Keratinocyte (primary cell): ENCODE results near the gene AP4S1. TPM values are rescaled to one million over a fixed set of nuclear protein-coding genes. Genes with fewer than 3 reads are reported as not detected.

ENCODE experiments used
- DNase-seq: peaks from one replicate; pipeline ENCODE4 v3.0.0-alpha.2; 2011; ENCODE audit warnings: low read depth, missing footprints, low spot score
- FAIRE-seq: peaks from 2 replicates; lab custom pipeline; 2011; peaks lifted over from hg19 to GRCh38; lab: Jason Lieb, UNC
- H2AFZ ChIP-seq: 2 replicates; pipeline ENCODE4 v1.6.0; 2012; ENCODE audit warnings: low read length, control low read depth, inconsistent platforms; ENCODE audit not compliant: control insufficient read depth
- H3K27ac ChIP-seq: 2 replicates; pipeline ENCODE4 v1.5.1; 2011; ENCODE audit warnings: low read length; ENCODE audit not compliant: control insufficient read depth, insufficient read depth
- H3K27me3 ChIP-seq: 3 replicates; pipeline ENCODE4 v1.6.0; 2011; ENCODE audit warnings: low read length; ENCODE audit not compliant: control insufficient read depth, insufficient read depth; ENCODE audit errors: extremely low read depth
- H3K36me3 ChIP-seq, 2 experiments: 2 replicates in 1 of 2; 3 replicates in 1 of 2; pipeline ENCODE4 v1.5.1; 2011; ENCODE audit warnings: low read length in 2 of 2, mild to moderate bottlenecking in 1 of 2; ENCODE audit not compliant: control insufficient read depth in 2 of 2, insufficient read depth in 2 of 2; ENCODE audit errors: extremely low read depth in 1 of 2
- H3K4me1 ChIP-seq: 3 replicates; pipeline ENCODE4 v1.5.1; 2011; ENCODE audit warnings: low read length; ENCODE audit not compliant: control insufficient read depth, insufficient read depth; ENCODE audit errors: extremely low read depth
- H3K4me2 ChIP-seq: 3 replicates; pipeline ENCODE4 v1.6.0; 2011; ENCODE audit warnings: low read depth, low read length; ENCODE audit not compliant: control insufficient read depth, insufficient read depth; ENCODE audit errors: extremely low read depth
- H3K4me3 ChIP-seq, 3 experiments: fragments of 200-600 bp in 1 of 3; sonication (generic) in 1 of 3; 2 replicates in 2 of 3; 3 replicates in 1 of 3; pipeline ENCODE4 v1.5.1; 2011 to 2016; ENCODE audit warnings: low read length in 3 of 3, mild to moderate bottlenecking in 3 of 3, control low read depth in 2 of 3, inconsistent platforms in 1 of 3, low read depth in 1 of 3, mixed read lengths in 1 of 3, mixed run types in 1 of 3, moderate library complexity in 1 of 3; ENCODE audit not compliant: control insufficient read depth in 2 of 3, insufficient read depth in 2 of 3; ENCODE audit errors: extremely low read depth in 1 of 3
- H3K79me2 ChIP-seq: 2 replicates; pipeline ENCODE4 v1.6.0; 2012; ENCODE audit warnings: low read length; ENCODE audit not compliant: control insufficient read depth, insufficient read depth
- H3K9ac ChIP-seq: 3 replicates; pipeline ENCODE4 v1.6.0; 2011; ENCODE audit warnings: low read length; ENCODE audit not compliant: control insufficient read depth, insufficient read depth; ENCODE audit errors: extremely low read depth
- H3K9me1 ChIP-seq: 3 replicates; pipeline ENCODE4 v1.6.0; 2011; ENCODE audit warnings: low read length; ENCODE audit not compliant: control insufficient read depth, insufficient read depth; ENCODE audit errors: extremely low read depth
- H3K9me3 ChIP-seq: 2 replicates; pipeline ENCODE4 v1.5.1; 2012; ENCODE audit warnings: low read depth, low read length; ENCODE audit not compliant: control insufficient read depth
- H4K20me1 ChIP-seq: 3 replicates; pipeline ENCODE4 v1.6.0; 2011; ENCODE audit warnings: low read length; ENCODE audit not compliant: control insufficient read depth, insufficient read depth; ENCODE audit errors: extremely low read depth
- CTCF ChIP-seq, 3 experiments: IDR thresholded peaks in 1 of 3; conservative IDR thresholded peaks in 1 of 3; optimal IDR thresholded peaks in 1 of 3; 2 replicates in 2 of 3; 3 replicates in 1 of 3; pipeline versions ENCODE3 to v1.5.1; 2011; ENCODE audit warnings: low read length in 3 of 3, mild to moderate bottlenecking in 3 of 3, moderate library complexity in 2 of 3, control low read depth in 1 of 3, inconsistent platforms in 1 of 3; ENCODE audit not compliant: insufficient read depth in 2 of 3; ENCODE audit errors: extremely low read depth in 1 of 3
- EZH2 ChIP-seq: IDR thresholded peaks from one replicate; pipeline ENCODE4 v1.6.1; 2012; ENCODE audit warnings: inconsistent platforms, mild to moderate bottlenecking, low read length, moderate library complexity
- dilution Hi-C: fragments of 300-500 bp; cut with MboI; formaldehyde crosslinking; loops from one replicate; pipeline ENCODE4 v1.7.0; 2020; ENCODE audit warnings: low sequenced_read_pairs; ENCODE audit not compliant: extremely low pct_ligation_motif_present
- polyA plus RNA-seq, 5 experiments: library from polyadenylated mRNA; depleted of rRNA in 3 of 5; stranded (reverse) in 3 of 5; stranded (forward) in 1 of 5; unstranded in 1 of 5; fragments of >200 nt; gene quantifications; 1 replicate in 1 of 5; 2 replicates in 3 of 5; 3 replicates in 1 of 5; pipeline versions ENCODE4 v1.2.1 to v1.2.3, GENCODE V29; 2011 to 2012; ENCODE audit warnings: missing spikeins in 2 of 5, low read depth in 1 of 5, low replicate concordance in 1 of 5

The AP4S1 gene
- polyA plus RNA-seq, 1 donor (not counting 4 experiments of a cell fraction or from before 2014, with no cell fraction given), result 6.2 TPM

- Histone ChIP-seq H2AFZ (no peak overlapping the region), H3K36me3 (peaks cover 0 to 4% of the 10 kb centered on the region in 2 experiments), H4K20me1 (peaks cover 16% of the 10 kb centered on the region), H3K9me3 (no peaks in the 10 kb centered on the region), H3K4me3 (no peak overlapping the region), H3K4me1 (peaks cover 14% of the 10 kb centered on the region), H3K79me2 (peaks cover 95% of the 10 kb centered on the region), H3K9ac (no peak overlapping the region), H3K9me1 (no peaks in the 10 kb centered on the region), H3K27ac (no peak overlapping the region), H3K4me2 (no peak overlapping the region), H3K27me3 (no peaks in the 10 kb centered on the region)
- DNase-seq (no peak), FAIRE-seq (no peak)
- dilution Hi-C loops, result no loop called here
- no peak for TF ChIP-seq CTCF (optimal IDR thresholded peaks at IDR 0.05 in 1 of 3, IDR thresholded peaks at IDR 0.05 in 1 of 3, conservative IDR thresholded peaks at IDR 0.05 in 1 of 3; ENCODE audit: extremely low read depth in 1 of 3, insufficient read depth in 2 of 3, low read length in 3 of 3)
- no peak for TF ChIP-seq EZH2
Measured at GRCh38 chr14:30990770-30991169, 34.7 kb upstream of the AP4S1 start.

GRCh38 chr14:30991408-30991807, 34.0 kb upstream of the AP4S1 start:
- no peak overlapping the region for H3K4me2 ChIP-seq
- DNase-seq (no peak), FAIRE-seq (no peak)
- no peak overlapping the region for H2AFZ ChIP-seq
- peaks cover 95% of the 10 kb centered on the region for H3K79me2 ChIP-seq
- no peak overlapping the region for H3K27ac ChIP-seq
- no peaks in the 10 kb centered on the region for H3K9me3 ChIP-seq
- no peak overlapping the region for H3K4me3 ChIP-seq
- peaks cover 0 to 4% of the 10 kb centered on the region in 2 experiments for H3K36me3 ChIP-seq
- H4K20me1 ChIP-seq, result peaks cover 23% of the 10 kb centered on the region
- no peaks in the 10 kb centered on the region for H3K27me3 ChIP-seq
- H3K4me1 ChIP-seq, result peaks cover 14% of the 10 kb centered on the region
- no peaks in the 10 kb centered on the region for H3K9me1 ChIP-seq
- TF ChIP-seq CTCF (optimal IDR thresholded peaks at IDR 0.05 in 1 of 3, IDR thresholded peaks at IDR 0.05 in 1 of 3, conservative IDR thresholded peaks at IDR 0.05 in 1 of 3; ENCODE audit: extremely low read depth in 1 of 3, insufficient read depth in 2 of 3, low read length in 3 of 3) (no peak), EZH2 (no peak)
- H3K9ac ChIP-seq, result no peak overlapping the region
- dilution Hi-C loops, result no loop called here
